Central memory CD8-positive, alpha-beta T cell (primary cell): Measurements from ENCODE around the gene ARL8B.
"Not testable (repeated sequence)": the region's sequence is repeated elsewhere in the genome, so short reads cannot be mapped to it uniquely, and the experiment has no call there.

Experiments used
- ATAC-seq: fragments of 150-1000 bp; cut with Tn5 transposase; replicated peaks from 2 replicates; pipeline ENCODE4 v1.10.0; 2022; ENCODE audit warnings: mild to moderate bottlenecking, moderate FRiP score, moderate number of reproducible peaks; ENCODE audit not compliant: poor library complexity, severe bottlenecking; ENCODE audit errors: extremely low read depth
- DNase-seq, 2 donors: peaks; one replicate each; pipeline ENCODE4 v3.0.0; 2021; ENCODE audit warnings: low spot score in 2 of 2
- H3K27ac Mint-ChIP-seq: one replicate; pipeline ENCODE4 v1.8.0; 2022; ENCODE audit warnings: low read depth, mild to moderate bottlenecking, moderate library complexity, mixed read lengths
- H3K27me3 Mint-ChIP-seq: one replicate; pipeline ENCODE4 v1.8.0; 2022; ENCODE audit warnings: mixed read lengths
- H3K36me3 Mint-ChIP-seq: one replicate; pipeline ENCODE4 v1.8.0; 2022; ENCODE audit warnings: mild to moderate bottlenecking, moderate library complexity, mixed read lengths; ENCODE audit not compliant: insufficient read depth
- H3K4me1 Mint-ChIP-seq: one replicate; pipeline ENCODE4 v1.8.0; 2022; ENCODE audit warnings: mixed read lengths
- H3K4me3 Mint-ChIP-seq: one replicate; pipeline ENCODE4 v1.8.0; 2022; ENCODE audit warnings: mild to moderate bottlenecking, moderate library complexity, mixed read lengths
- H3K9me3 Mint-ChIP-seq: one replicate; pipeline ENCODE4 v1.8.0; 2022; ENCODE audit warnings: mixed read lengths

Gene ARL8B

GRCh38 chr3:5160940-5161858 is 39.1 kb downstream of the ARL8B start:
- Mint-ChIP-seq H3K9me3 (no peaks in the 10 kb centered on the region), H3K4me1 (peaks cover 61% of the 10 kb centered on the region), H3K36me3 (peaks cover 1% of the 10 kb centered on the region), H3K27ac (peak overlapping the region; percentile 38), H3K4me3 (peak overlapping the region; percentile 2), H3K27me3 (no peaks in the 10 kb centered on the region)
- ATAC-seq (no peak), DNase-seq (no peak)

- Mint-ChIP-seq H3K4me1 (peaks cover 59% of the 10 kb centered on the region), H3K36me3 (no peaks in the 10 kb centered on the region)
- ATAC-seq, result no peak
Observed at GRCh38 chr3:5162102-5162501, 40.0 kb downstream of the ARL8B start.

DNA sequence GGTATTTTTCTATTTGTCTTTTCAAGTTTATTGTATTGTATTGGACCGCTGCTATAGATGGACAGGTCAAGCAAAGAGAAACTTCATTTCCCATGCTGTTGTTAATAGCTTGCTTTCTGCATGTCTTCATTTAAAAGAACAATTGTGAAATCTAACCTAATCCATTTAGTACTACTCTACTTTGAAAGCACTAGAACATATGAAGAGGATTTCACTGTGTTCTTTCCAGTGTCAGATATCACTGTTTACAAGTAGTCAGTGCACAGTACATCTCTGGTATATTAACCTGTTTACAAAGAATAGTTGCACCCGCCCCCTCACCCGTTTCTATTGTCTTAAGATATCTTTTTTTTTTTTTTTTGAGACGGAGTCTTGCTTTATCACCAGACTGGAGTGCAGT is 43.6 kb downstream of the ARL8B start:
- Mint-ChIP-seq H3K4me1 (peaks cover 57% of the 10 kb centered on the region), H3K9me3 (no peaks in the 10 kb centered on the region), H3K36me3 (peaks cover 3% of the 10 kb centered on the region), H3K4me3 (no peak overlapping the region), H3K27ac (no peak overlapping the region), H3K27me3 (no peaks in the 10 kb centered on the region)
- no peak for ATAC-seq
- no peak for DNase-seq

More at GRCh38 chr3:5162102-5162501, 40.0 kb downstream of the ARL8B start:
- Mint-ChIP-seq H3K27ac (peak overlapping the region; percentile 29), H3K27me3 (no peaks in the 10 kb centered on the region), H3K9me3 (no peaks in the 10 kb centered on the region), H3K4me3 (no peak overlapping the region)
- DNase-seq, result no peak

DNA sequence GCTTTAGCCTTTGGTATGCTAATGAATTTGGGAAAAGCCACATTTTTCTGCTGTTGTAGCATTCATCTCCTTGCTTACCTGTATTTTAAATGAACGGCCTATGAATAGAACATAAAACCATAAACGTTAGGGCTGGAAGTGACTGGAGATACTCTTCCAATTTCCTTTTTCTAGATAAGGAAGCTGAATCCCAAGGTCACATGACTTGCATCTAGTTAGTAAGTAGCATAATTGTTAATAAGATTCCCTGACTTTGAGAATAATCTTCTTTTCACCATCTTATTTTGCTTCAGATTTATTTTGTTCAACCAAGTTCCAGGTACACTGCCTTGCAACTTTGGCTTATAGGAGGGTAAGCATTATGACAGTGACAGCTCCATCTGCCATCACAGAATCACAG is 44.8 kb downstream of the ARL8B start:
- DNase-seq (no peak), ATAC-seq (no peak)
- H3K4me1 Mint-ChIP-seq, result peaks cover 45% of the 10 kb centered on the region
- no peaks in the 10 kb centered on the region for H3K27me3 Mint-ChIP-seq
- H3K4me3 Mint-ChIP-seq, result no peak overlapping the region
- no peaks in the 10 kb centered on the region for H3K9me3 Mint-ChIP-seq
- peaks cover 14% of the 10 kb centered on the region for H3K36me3 Mint-ChIP-seq
- H3K27ac Mint-ChIP-seq, result no peak overlapping the region

DNA sequence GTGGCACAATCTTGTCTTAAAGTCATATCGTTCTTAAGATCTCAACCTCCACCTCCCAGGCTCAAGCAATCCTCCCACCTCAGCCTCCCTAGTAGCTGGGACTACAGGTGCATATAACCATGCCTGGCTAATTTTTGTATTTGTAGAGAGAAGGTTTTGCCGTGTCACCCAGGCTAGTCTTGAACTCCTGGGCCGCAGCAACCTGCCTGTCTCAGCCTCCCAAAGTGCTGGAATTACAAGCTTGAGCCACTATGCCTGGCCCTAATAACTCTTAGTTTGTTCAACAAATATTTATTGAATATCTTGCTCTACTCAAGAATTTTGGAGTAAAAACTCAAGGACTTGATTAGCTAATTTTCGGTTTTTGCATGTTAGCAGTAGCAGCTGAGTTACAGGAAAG is 46.0 kb downstream of the ARL8B start:
- ATAC-seq (no peak), DNase-seq (no peak)
- Mint-ChIP-seq H3K4me1 (peaks cover 37% of the 10 kb centered on the region), H3K27ac (peak overlapping the region; percentile 19), H3K36me3 (peaks cover 19% of the 10 kb centered on the region), H3K4me3 (no peak overlapping the region), H3K9me3 (no peaks in the 10 kb centered on the region), H3K27me3 (no peaks in the 10 kb centered on the region)

DNA sequence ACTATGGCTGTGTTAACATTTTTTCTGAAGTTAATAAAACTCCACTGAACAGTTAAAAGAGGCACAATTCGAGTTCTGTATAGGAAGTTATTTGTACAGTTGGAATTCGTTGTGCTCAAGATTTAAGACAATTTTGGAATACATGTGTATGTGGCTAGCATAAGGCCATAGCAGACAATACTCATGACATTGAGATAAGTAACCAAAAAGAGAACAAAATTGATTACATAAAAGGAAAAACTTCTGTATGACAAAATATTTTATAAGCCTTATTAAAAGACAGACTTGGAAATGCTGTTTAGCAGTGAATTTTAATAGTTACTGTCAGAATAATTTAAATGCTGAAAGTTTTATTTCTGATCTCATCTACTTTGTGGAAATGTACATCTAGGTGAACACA is 47.7 kb downstream of the ARL8B start:
- Mint-ChIP-seq H3K9me3 (no peaks in the 10 kb centered on the region), H3K4me3 (no peak overlapping the region), H3K36me3 (peaks cover 23% of the 10 kb centered on the region), H3K27ac (peak overlapping the region; percentile 19), H3K27me3 (no peaks in the 10 kb centered on the region), H3K4me1 (peaks cover 25% of the 10 kb centered on the region)
- DNase-seq, result no peak
- no peak for ATAC-seq

- no peak for DNase-seq
- H3K4me3 Mint-ChIP-seq, result no peak overlapping the region
- no peaks in the 10 kb centered on the region for H3K27me3 Mint-ChIP-seq
- H3K9me3 Mint-ChIP-seq, result no peaks in the 10 kb centered on the region
- ATAC-seq, result no peak
- H3K27ac Mint-ChIP-seq, result no peak overlapping the region
- H3K4me1 Mint-ChIP-seq, result peaks cover 23% of the 10 kb centered on the region
- H3K36me3 Mint-ChIP-seq, result peaks cover 25% of the 10 kb centered on the region
Observed at GRCh38 chr3:5170975-5171374, 48.9 kb downstream of the ARL8B start.

- H3K4me1 Mint-ChIP-seq, result peaks cover 17% of the 10 kb centered on the region
- H3K27me3 Mint-ChIP-seq, result no peaks in the 10 kb centered on the region
- no peak overlapping the region for H3K4me3 Mint-ChIP-seq
- no peaks in the 10 kb centered on the region for H3K9me3 Mint-ChIP-seq
- peaks cover 28% of the 10 kb centered on the region for H3K36me3 Mint-ChIP-seq
- ATAC-seq (no peak), DNase-seq (no peak)
- no peak overlapping the region for H3K27ac Mint-ChIP-seq
Observed at GRCh38 chr3:5172018-5172417, 49.9 kb downstream of the ARL8B start.

DNA sequence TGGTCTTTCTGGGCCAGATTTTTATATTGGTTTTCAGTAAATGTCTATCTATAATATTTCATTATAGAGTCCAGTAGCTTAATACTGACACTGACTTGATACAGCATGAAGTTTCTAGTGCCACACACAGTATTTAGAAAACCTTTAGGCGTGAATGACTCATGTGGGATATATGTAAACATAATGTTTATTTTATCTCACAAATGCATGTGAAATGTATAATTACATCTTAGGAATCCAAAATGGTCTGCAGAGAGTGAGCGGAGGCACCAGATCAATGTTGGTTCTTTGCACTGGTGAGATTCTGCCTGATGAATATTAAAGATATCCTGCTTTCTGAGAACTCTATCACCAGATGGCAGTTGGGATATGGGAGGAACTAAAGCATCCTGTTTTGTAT is 56.9 kb downstream of the ARL8B start:
- H3K36me3 Mint-ChIP-seq, result peaks cover 32% of the 10 kb centered on the region
- H3K9me3 Mint-ChIP-seq, H3K27me3 Mint-ChIP-seq, H3K27ac Mint-ChIP-seq, DNase-seq, ATAC-seq, H3K4me1 Mint-ChIP-seq, H3K4me3 Mint-ChIP-seq: not testable (repeated sequence)

GRCh38 chr3:5181469-5182141 is 59.5 kb downstream of the ARL8B start:
- no peak overlapping the region for H3K4me3 Mint-ChIP-seq

DNA sequence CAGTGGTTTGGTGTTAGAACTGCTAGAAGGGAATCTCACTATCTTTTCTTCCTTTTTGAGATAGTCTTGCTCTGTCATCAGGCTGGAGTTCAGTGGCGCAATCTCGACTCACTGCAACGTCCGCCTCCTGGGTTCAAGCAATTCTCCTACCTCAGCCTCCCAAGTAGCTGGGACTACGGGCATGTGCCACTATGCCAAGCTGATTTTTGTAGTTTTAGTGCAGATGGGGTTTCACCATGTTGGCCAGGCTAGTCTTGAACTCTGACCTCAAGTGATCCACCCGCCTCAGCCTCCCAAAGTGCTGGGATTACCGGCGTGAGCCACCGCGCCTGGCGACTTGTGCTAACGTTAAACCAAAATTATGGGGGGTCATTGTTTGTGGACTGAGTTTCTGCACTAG is 61.6 kb downstream of the ARL8B start:
- peaks cover 27% of the 10 kb centered on the region for H3K36me3 Mint-ChIP-seq
- DNase-seq, H3K27me3 Mint-ChIP-seq, H3K9me3 Mint-ChIP-seq, H3K4me3 Mint-ChIP-seq, H3K27ac Mint-ChIP-seq, ATAC-seq: not testable (repeated sequence)
- peaks cover 14% of the 10 kb centered on the region for H3K4me1 Mint-ChIP-seq

More at GRCh38 chr3:5181469-5182141, 59.5 kb downstream of the ARL8B start:
- ATAC-seq, result peak; percentile 56
- H3K36me3 Mint-ChIP-seq, result peaks cover 30% of the 10 kb centered on the region
- H3K27me3 Mint-ChIP-seq, result no peaks in the 10 kb centered on the region
- peaks cover 5% of the 10 kb centered on the region for H3K4me1 Mint-ChIP-seq
- DNase-seq, result no peak
- no peaks in the 10 kb centered on the region for H3K9me3 Mint-ChIP-seq
- H3K27ac Mint-ChIP-seq, result no peak overlapping the region

- no peaks in the 10 kb centered on the region for H3K27me3 Mint-ChIP-seq
- peaks cover 26% of the 10 kb centered on the region for H3K36me3 Mint-ChIP-seq
- H3K4me1 Mint-ChIP-seq, result peaks cover 19% of the 10 kb centered on the region
- ATAC-seq (no peak), DNase-seq (no peak)
- H3K4me3 Mint-ChIP-seq, result no peak overlapping the region
- H3K9me3 Mint-ChIP-seq, result no peaks in the 10 kb centered on the region
- H3K27ac Mint-ChIP-seq, result no peak overlapping the region
Observed at GRCh38 chr3:5184499-5184898, 62.4 kb downstream of the ARL8B start.
